ENCODE data around the gene IFT43. TPM values are rescaled to one million over a fixed set of nuclear protein-coding genes. Genes with fewer than 3 reads are reported as not detected.
A peak's percentile ranks its signal among the peaks of the same experiment; 100 is the strongest.

Gene IFT43
- total and polyA plus RNA-seq, 9 of the 15 experiments (the other 6 are each of a cell fraction or from before 2014, with no cell fraction given), result 4.9 to 12.8 (median 8.0) TPM

DNA sequence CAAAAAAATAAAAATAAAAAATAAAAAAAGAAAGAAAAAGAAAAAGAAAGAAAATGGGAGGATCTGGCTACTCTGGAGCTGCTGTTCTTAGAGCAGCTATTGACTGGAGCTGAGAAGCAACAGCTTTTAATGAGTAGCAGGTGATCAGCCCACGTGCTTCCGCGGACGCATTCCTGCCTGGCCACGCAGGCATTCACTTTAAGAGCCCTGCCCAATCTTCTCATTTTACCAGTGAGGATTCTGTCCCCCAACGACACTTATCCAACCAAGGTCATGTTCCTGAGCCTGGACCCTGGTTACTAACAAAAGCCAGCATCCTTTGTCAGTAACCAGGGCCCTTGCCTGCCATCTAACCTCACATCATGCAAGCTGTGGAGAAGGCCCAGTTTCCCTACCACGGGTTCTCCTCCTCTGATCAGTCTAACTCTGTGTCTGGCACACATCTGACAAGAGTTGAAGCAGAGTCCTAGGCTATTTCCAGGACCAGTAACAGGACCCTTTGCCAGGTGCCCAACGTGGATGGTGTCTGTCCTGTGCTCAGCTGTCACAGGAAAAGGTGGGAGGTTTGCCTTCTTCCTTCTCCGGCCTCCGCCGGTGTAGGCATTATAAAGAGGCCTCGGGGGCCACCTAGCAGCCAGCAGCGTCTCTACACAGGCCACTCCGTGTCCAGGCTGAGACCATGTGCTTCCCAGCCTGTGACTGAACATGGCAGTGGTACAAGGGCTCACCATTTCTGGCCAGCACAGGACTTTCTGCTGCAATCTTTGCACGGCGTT, 105.2 kb downstream of the IFT43 start (continued):
- TF ChIP-seq, protein P1, sequence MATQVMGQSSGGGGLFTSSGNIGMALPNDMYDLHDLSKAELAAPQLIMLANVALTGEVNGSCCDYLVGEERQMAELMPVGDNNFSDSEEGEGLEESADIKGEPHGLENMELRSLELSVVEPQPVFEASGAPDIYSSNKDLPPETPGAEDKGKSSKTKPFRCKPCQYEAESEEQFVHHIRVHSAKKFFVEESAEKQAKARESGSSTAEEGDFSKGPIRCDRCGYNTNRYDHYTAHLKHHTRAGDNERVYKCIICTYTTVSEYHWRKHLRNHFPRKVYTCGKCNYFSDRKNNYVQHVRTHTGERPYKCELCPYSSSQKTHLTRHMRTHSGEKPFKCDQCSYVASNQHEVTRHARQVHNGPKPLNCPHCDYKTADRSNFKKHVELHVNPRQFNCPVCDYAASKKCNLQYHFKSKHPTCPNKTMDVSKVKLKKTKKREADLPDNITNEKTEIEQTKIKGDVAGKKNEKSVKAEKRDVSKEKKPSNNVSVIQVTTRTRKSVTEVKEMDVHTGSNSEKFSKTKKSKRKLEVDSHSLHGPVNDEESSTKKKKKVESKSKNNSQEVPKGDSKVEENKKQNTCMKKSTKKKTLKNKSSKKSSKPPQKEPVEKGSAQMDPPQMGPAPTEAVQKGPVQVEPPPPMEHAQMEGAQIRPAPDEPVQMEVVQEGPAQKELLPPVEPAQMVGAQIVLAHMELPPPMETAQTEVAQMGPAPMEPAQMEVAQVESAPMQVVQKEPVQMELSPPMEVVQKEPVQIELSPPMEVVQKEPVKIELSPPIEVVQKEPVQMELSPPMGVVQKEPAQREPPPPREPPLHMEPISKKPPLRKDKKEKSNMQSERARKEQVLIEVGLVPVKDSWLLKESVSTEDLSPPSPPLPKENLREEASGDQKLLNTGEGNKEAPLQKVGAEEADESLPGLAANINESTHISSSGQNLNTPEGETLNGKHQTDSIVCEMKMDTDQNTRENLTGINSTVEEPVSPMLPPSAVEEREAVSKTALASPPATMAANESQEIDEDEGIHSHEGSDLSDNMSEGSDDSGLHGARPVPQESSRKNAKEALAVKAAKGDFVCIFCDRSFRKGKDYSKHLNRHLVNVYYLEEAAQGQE (IDR thresholded peaks at IDR 0.05; ENCODE audit: borderline replicate concordance), result peak; percentile 38; the same call in 1 of the 2 replicates
- TF ChIP-seq, protein P1 (CRISPR knock-in tag; IDR thresholded peaks at IDR 0.05; ENCODE audit: low read depth), result no peak
- TF ChIP-seq, protein P2, sequence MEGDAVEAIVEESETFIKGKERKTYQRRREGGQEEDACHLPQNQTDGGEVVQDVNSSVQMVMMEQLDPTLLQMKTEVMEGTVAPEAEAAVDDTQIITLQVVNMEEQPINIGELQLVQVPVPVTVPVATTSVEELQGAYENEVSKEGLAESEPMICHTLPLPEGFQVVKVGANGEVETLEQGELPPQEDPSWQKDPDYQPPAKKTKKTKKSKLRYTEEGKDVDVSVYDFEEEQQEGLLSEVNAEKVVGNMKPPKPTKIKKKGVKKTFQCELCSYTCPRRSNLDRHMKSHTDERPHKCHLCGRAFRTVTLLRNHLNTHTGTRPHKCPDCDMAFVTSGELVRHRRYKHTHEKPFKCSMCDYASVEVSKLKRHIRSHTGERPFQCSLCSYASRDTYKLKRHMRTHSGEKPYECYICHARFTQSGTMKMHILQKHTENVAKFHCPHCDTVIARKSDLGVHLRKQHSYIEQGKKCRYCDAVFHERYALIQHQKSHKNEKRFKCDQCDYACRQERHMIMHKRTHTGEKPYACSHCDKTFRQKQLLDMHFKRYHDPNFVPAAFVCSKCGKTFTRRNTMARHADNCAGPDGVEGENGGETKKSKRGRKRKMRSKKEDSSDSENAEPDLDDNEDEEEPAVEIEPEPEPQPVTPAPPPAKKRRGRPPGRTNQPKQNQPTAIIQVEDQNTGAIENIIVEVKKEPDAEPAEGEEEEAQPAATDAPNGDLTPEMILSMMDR (IDR thresholded peaks at IDR 0.05 in 2 of 3, conservative IDR thresholded peaks at IDR 0.05 in 1 of 3; ENCODE audit: insufficient read depth in 2 of 3, low read depth in 1 of 3, low read length in 3 of 3), result peak; percentile 61 to 65 (median 62)

Data from K562 (cell line).